MM.1S (cell line): ENCODE data around the gene TMEM184A.

Experiments used
- CTCF ChIP-seq: fragments of 300-600 bp; sonication (generic); IDR thresholded peaks from 2 replicates; pipeline ENCODE4 v1.5.1; 2016; ENCODE audit warnings: antibody characterized with exemption, low read length, mixed read lengths
- EZH2phosphoT487 ChIP-seq: fragments of 300-600 bp; sonication (generic); IDR thresholded peaks from 2 replicates; pipeline ENCODE4 v1.6.1; 2018; ENCODE audit warnings: antibody characterized with exemption, low read length

DNA sequence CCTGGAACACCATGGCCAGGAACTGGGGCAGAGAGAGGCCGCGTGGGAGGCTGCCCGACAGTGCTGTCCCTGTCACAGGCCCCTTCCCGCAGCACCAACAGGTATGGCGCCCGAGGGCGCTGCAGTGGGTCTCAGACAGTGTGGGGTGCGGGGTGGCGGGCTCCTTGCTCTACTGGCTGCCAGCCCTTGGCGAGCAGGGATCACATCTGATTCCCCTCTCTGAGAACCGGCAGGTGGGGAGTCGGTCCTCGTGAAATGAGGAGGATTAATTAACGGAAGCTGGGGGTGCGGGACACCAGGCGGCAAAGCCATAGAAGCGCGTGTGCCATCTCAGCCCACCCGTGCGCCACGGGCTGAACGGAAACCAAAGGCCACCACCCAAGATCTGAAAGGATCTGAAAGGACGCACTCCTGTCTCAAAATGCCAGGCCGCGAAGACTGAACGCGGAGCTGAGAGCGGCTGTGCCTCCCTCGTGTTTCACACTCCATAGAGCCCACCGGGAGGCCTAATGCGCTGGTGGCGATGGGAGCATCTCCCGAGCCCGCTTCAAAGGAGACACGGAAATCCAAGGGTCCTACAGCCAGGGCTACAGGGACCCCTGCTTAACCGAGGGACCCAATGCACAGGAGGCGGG is 58.6 kb downstream of the TMEM184A start:
- TF ChIP-seq CTCF = no peak
- TF ChIP-seq EZH2phosphoT487 = no peak
